Activated naive CD8-positive, alpha-beta T cell treated with anti-CD3 and anti-CD28 coated beads, Interleukin-2, amount 10 ng/mL, durations not matched to agents 7 days and 5 days (primary cell): ENCODE data around the gene VPS9D1. TPM values are rescaled to one million over a fixed set of nuclear protein-coding genes. Genes with fewer than 3 reads are reported as not detected.
"Not testable (repeated sequence)": the region's sequence is repeated elsewhere in the genome, so short reads cannot be mapped to it uniquely, and the experiment has no call there.

Experiments
- ATAC-seq: fragments of 150-1000 bp; cut with Tn5 transposase; one replicate; pipeline ENCODE4 v1.10.0; 2021; ENCODE audit warnings: low read depth, moderate library complexity
- POLR2A ChIA-PET: fragments of 350-600 bp; sonication (Branson Sonifier 250); formaldehyde crosslinking; loops from one replicate; lab custom pipeline; 2021; ENCODE audit warnings: antibody characterized with exemption; lab: Charles Lee
- DNase-seq: peaks from one replicate; pipeline ENCODE4 v3.0.0; 2021
- H3K27ac Mint-ChIP-seq: one replicate; pipeline ENCODE4 v1.8.0; 2022; ENCODE audit warnings: mild to moderate bottlenecking, mixed read lengths
- H3K27me3 Mint-ChIP-seq: one replicate; pipeline ENCODE4 v1.8.0; 2022; ENCODE audit warnings: mild to moderate bottlenecking, moderate library complexity, mixed read lengths
- H3K36me3 Mint-ChIP-seq: one replicate; pipeline ENCODE4 v1.8.0; 2021; ENCODE audit warnings: mild to moderate bottlenecking, mixed read lengths
- H3K4me1 Mint-ChIP-seq: one replicate; pipeline ENCODE4 v1.8.0; 2021; ENCODE audit warnings: mixed read lengths
- H3K4me3 Mint-ChIP-seq: one replicate; pipeline ENCODE4 v1.8.0; 2022; ENCODE audit warnings: mild to moderate bottlenecking, moderate library complexity, mixed read lengths
- H3K9me3 Mint-ChIP-seq: one replicate; pipeline ENCODE4 v1.8.0; 2021; ENCODE audit warnings: mixed read lengths
- total RNA-seq, 2 experiments: library from RNA; stranded (reverse); gene quantifications; one replicate each; pipeline ENCODE4 v1.2.3, GENCODE V29; 2021

VPS9D1 gene
- total RNA-seq, 2 experiments from 2014 or later, result 10.3 to 12.8 TPM

DNA sequence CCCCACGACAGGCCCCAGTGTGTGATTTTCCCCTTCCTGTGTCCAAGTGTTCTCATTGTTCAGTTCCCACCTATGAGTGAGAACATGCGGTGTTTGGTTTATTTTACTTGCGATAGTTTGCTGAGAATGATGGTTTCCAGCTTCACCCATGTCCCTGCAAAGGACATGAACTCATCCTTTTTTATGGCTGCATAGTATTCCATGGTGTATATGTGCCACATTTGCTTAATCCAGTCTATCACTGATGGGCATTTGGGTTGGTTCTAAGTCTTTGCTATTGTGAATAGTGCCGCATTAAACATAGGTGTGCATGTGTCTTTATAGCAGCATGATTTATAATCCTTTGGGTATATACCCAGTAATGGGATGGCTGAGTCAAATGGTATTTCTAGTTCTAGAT lies 49.1 kb downstream of the VPS9D1 start:
- DNase-seq, H3K27me3 Mint-ChIP-seq: not testable (repeated sequence)

DNA sequence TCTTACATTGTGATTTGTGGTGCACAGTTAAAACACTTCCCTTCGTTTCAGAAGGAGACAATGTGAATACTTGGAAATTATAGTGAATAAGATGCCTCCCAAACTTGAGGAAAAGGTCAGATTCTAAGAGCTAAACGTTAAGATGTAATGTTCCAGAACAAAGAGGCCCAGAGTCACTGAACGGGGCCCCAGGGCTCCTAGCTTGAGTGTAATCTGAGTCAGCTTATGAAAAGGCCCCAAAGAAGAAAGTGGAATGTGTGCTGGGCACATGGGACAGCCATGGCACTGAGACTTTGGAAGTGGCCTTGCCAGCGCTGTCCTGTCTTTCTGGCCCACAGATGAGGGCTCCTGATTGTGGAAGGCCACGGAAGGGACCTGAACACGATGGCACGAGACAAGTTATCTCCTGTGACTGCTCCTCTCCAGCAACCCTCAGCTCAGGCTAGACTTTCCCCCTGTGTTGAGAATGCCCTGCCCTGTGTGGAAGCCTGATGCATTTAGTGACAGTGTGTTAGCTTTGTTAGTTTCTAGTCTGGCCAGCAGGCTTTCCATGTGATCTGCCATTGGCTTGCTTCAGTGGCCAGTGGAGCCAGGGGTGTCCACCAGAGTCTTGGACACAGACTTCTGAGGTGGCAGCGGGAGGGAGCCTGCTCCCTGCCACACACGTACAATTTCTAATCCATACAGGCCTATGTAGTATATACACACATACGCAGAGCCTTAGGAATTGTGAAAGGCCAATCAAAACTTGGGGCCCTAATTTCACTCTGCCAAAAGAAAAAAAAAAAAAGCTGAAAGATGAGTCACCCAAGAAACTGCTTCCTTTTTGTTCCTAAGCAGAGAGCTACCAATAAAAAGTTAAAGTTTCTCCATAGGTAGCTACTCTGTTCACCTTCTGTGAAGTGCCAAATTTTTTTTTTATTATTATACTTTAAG lies 49.9 kb downstream of the VPS9D1 start:
- POLR2A ChIA-PET, result interaction anchor here (0.6 kb wide), 2 partner anchors 306 to 537 kb away, joined by 3 read pairs; no protein-coding TSS in a partner anchor
- H3K27me3 Mint-ChIP-seq, result no peaks in the 10 kb centered on the region
- no peak for ATAC-seq

More for the DNA sequence above, 49.1 kb downstream of the VPS9D1 start:
- ATAC-seq, H3K4me3 Mint-ChIP-seq, H3K27ac Mint-ChIP-seq, H3K9me3 Mint-ChIP-seq, H3K36me3 Mint-ChIP-seq: not testable (repeated sequence)
- POLR2A ChIA-PET, result interaction anchor here (0.6 kb wide), 2 partner anchors 305 to 537 kb away, joined by 3 read pairs; no protein-coding TSS in a partner anchor
- peaks cover 11% of the 10 kb centered on the region for H3K4me1 Mint-ChIP-seq

DNA sequence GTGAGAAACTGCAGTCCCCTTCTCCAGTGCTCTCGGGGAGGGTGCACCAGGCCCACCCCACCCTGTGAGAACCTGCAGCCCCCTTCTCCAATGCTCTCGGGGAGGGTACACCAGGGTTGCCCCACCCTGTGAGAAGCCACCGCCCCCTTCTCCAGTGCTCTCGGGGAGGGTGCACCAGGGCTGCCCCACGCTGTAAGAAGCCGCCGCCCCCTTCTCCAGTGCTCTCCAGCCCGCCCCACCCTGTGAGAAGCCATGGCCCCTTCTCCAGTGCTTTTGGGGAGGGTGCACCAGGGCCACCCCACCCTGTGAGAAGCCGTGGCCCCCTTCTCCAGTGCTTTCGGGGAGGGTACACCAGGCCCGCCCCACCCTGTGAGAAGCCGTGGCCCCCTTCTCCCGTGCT lies 50.9 kb downstream of the VPS9D1 start:
- Mint-ChIP-seq H3K9me3 (no peaks in the 10 kb centered on the region), H3K36me3 (no peaks in the 10 kb centered on the region), H3K27me3 (no peaks in the 10 kb centered on the region), H3K4me3 (no peak overlapping the region), H3K4me1 (peaks cover 12% of the 10 kb centered on the region), H3K27ac (no peak overlapping the region)
- POLR2A ChIA-PET, result no interaction called here
- no peak for DNase-seq
- ATAC-seq, result no peak

More for the DNA sequence above, 49.9 kb downstream of the VPS9D1 start:
- no peak overlapping the region for H3K4me3 Mint-ChIP-seq
- no peaks in the 10 kb centered on the region for H3K36me3 Mint-ChIP-seq
- H3K4me1 Mint-ChIP-seq, result peaks cover 12% of the 10 kb centered on the region
- no peak for DNase-seq
- no peak overlapping the region for H3K27ac Mint-ChIP-seq
- H3K9me3 Mint-ChIP-seq, result no peaks in the 10 kb centered on the region

DNA sequence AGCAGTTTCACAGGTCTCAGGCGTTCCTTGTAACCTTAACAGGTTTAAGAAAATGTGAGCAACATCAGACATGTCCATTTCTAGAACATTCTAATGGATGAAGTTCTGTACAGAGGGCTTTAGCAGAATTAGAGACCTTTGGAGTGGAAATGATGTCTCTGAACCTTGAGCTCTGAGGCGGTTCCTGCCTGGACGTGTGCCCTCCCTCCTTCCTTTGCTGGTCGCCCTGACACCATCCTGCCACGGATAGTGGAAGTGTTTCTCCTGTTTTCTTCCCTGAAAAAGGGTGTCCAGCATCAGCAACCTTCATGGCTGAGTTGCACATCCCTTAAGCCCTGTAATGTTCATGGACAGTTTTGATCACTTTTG lies 51.9 kb downstream of the VPS9D1 start:
- Mint-ChIP-seq H3K27ac (no peak overlapping the region), H3K4me3 (peak overlapping the region; percentile 19), H3K4me1 (peaks cover 12% of the 10 kb centered on the region), H3K9me3 (no peaks in the 10 kb centered on the region), H3K27me3 (no peaks in the 10 kb centered on the region), H3K36me3 (peaks cover 1% of the 10 kb centered on the region)
- ATAC-seq, result no peak
- POLR2A ChIA-PET, result interaction anchor here (0.6 to 1.4 kb wide), 2 partner anchors 17 to 60 kb away, joined by 4 to 5 read pairs; partner anchors contain the start of gene CDK10
- DNase-seq, result no peak

DNA sequence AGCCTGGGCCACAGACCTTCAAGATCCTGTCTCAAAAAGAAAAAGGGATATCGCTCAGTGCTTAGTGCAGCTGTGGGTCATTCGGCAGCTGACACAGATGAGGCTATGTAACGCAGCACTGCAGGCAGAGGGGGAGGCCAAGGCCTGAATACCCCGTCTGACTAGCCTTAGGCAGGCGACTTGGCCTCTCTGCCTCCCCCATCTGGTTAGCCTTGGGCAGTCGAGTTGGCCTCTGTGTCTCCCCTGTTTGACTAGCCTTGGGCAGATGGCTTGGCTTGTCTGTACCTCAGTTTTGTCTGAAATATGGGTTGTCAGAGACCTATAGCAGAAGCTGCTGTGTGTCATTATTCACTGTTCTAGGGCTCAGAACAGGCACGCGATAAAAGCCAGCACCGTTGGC lies 53.1 kb downstream of the VPS9D1 start:
- Mint-ChIP-seq H3K27ac (no peak overlapping the region), H3K4me3 (no peak overlapping the region), H3K9me3 (no peaks in the 10 kb centered on the region), H3K27me3 (no peaks in the 10 kb centered on the region), H3K4me1 (peaks cover 12% of the 10 kb centered on the region), H3K36me3 (peaks cover 11% of the 10 kb centered on the region)
- POLR2A ChIA-PET, result interaction anchor here (0.7 kb wide), 1 partner anchor 33 kb away, joined by 4 read pairs; no protein-coding TSS in a partner anchor
- DNase-seq (no peak), ATAC-seq (no peak)

DNA sequence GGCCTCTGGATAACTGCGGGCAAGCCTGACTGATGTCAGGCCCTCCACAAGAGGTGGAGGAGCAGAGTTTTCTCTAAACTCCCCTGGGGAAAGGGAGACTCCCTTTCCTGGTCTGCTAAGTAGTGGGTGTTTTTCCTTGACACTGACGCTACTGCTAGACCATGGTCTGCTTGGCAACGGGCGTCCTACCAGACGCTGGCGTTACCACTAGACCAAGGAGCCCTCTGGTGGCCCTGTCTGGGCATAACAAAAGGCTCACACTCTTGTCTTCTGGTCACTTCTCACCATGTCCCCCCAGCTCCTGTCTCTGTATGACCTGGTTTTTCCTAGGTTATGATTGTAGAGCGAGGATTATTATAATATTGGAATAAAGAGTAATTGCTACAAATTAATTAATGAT lies 53.7 kb downstream of the VPS9D1 start:
- H3K27ac Mint-ChIP-seq, H3K4me3 Mint-ChIP-seq, H3K9me3 Mint-ChIP-seq, DNase-seq, POLR2A ChIA-PET, H3K27me3 Mint-ChIP-seq, ATAC-seq: not testable (repeated sequence)
- Mint-ChIP-seq H3K4me1 (peaks cover 12% of the 10 kb centered on the region), H3K36me3 (peaks cover 13% of the 10 kb centered on the region)

DNA sequence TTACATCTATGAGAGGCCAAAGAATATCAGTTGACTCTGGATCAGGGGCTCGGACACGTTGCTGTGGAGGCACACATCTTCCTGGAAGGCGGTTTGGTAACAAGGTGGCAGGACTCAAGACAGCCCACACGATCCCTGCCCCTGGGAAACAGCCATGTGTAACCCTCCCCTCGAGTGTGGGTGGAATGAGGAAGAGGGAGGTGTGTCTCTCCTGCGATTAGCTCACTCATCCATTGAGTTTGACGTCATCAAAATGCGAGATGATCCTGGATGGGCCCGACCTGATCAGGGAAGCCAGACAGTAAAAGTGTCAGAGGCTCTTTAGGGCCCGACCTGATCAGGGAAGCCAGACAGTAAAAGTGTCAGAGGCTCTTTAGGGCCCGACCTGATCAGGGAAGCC lies 56.5 kb downstream of the VPS9D1 start:
- H3K9me3 Mint-ChIP-seq, ATAC-seq, H3K27me3 Mint-ChIP-seq, H3K4me3 Mint-ChIP-seq, H3K27ac Mint-ChIP-seq, DNase-seq, POLR2A ChIA-PET: not testable (repeated sequence)
- peaks cover 27% of the 10 kb centered on the region for H3K36me3 Mint-ChIP-seq
- H3K4me1 Mint-ChIP-seq, result peaks cover 17% of the 10 kb centered on the region

DNA sequence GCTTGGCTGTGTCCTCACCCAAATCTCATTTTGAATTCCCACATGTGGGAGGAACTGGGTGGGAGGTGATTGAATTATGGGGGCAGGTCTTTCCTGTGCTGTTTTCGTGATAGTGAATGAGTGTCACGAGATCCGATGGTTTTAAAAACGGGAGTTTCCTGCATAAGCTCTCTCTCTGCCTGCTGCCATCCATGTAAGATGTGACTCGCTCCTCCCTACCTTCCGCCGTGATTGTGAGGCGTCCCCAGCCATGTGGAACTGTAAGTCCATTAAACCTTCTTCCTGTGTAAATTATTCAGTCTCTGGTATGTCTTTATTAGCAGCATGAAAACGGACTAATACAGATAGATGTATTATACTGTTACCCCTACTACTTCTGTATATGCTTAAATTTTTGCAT lies 59.5 kb downstream of the VPS9D1 start:
- peaks cover 32% of the 10 kb centered on the region for H3K36me3 Mint-ChIP-seq
- no peak overlapping the region for H3K27ac Mint-ChIP-seq
- no peak for DNase-seq
- POLR2A ChIA-PET, result no interaction called here
- H3K27me3 Mint-ChIP-seq, result no peaks in the 10 kb centered on the region
- H3K9me3 Mint-ChIP-seq, result no peaks in the 10 kb centered on the region
- no peak overlapping the region for H3K4me3 Mint-ChIP-seq
- H3K4me1 Mint-ChIP-seq, result peaks cover 13% of the 10 kb centered on the region
- ATAC-seq, result no peak

DNA sequence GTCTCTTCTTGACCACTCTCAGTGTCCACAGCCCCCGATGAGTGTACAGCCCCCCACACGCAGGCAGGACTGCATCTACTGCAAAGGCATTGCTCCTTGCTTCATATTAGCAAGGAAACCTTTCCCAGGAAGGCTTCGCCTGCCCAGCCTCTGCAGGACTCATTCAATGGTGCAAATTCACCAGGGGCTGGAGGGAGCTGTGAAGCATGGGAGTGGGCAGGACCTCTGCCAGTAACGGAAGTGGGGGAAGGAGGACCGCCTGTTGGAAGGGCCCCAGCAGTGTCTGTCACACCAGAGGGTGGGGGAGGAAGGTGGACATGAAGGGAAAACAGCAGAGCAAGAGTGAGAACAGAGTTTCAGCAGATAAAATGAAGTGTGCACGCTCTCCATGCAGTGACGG lies 60.6 kb downstream of the VPS9D1 start:
- POLR2A ChIA-PET, result no interaction called here
- H3K27ac Mint-ChIP-seq, result no peak overlapping the region
- H3K9me3 Mint-ChIP-seq, result no peaks in the 10 kb centered on the region
- DNase-seq (no peak), ATAC-seq (no peak)
- H3K27me3 Mint-ChIP-seq, result no peaks in the 10 kb centered on the region
- peaks cover 34% of the 10 kb centered on the region for H3K36me3 Mint-ChIP-seq
- peaks cover 22% of the 10 kb centered on the region for H3K4me1 Mint-ChIP-seq
- no peak overlapping the region for H3K4me3 Mint-ChIP-seq

DNA sequence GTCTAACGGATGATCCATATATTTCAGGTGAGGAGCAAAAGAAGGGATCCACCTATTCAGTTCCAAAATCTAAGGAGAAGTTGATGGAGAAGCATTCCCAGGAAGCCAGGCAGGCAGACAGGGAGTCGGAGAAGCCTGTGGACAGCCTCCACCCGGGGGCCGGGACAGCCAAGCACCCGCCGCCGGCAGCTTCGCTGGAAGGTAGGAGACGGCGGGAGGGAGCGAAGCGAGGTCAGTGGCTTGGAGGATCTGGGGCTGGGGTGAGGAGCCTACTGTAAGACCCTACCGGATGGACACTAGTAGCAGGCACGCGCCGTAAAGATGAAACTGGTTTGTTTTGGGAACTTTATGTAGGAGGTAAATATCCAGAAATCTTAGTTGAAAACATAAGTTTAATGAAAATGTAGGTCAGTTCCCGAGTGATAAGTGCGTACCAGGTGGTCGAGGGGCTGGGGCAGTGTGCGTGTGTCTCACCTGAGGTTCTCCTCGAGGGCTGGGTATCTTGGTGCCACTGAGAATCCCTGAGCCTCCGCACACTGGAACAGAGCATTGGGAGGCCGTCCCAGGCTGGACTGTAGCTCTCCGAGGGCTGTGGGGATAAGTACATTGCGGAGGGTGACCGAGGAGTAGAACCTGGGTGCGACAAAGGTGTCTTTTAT lies 62.3 kb downstream of the VPS9D1 start:
- DNase-seq (no peak), ATAC-seq (no peak)
- POLR2A ChIA-PET, result interaction anchor here (1.1 to 2.2 kb wide), 2 partner anchors 28 to 65 kb away, joined by 4 to 6 read pairs; partner anchors contain the start of gene CDK10
- H3K27me3 Mint-ChIP-seq, result no peaks in the 10 kb centered on the region
- peak overlapping the region; percentile 77 for H3K27ac Mint-ChIP-seq
- no peaks in the 10 kb centered on the region for H3K9me3 Mint-ChIP-seq
- H3K4me3 Mint-ChIP-seq, result peak overlapping the region; percentile 87
- peaks cover 31% of the 10 kb centered on the region for H3K4me1 Mint-ChIP-seq
- H3K36me3 Mint-ChIP-seq, result peaks cover 31% of the 10 kb centered on the region

DNA sequence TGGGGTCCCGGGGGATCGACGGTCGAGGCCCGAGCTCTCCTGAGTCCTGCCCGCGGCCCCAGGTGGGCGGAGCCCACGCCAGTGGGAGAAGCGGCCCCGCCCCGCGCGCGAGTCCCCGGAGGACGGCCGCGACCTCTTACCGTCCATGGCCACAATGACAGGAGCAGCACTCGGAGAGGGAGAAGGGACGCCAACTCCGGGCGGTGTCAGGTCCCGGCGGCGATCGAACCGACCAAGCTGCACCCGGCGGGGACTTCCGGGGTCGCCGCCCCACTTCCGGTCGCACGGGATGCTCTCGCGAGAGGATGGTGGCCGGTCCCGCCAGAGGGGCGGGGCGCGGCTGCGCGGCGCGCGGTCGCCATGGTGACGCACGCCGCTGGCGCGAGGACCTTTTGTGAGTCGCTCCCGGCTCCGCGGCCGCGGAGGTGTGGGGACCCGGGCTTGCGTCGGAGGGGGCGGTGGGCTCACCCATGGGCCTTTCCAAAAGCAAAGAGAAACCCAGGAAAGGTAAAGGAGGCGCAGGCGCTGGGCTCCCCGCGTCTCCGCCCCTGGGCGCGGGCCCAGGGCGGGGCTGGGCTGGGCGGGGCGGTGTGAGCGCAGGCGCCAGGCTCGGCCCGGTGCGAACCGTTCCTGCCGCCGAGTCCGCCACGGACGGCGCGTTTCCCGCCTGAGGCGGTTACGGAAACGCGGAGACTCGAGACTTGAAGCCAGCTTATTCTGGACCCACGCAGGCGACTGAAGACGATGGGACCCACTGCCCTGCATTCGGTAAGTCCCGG lies 63.1 kb downstream of the VPS9D1 start, which contains the start of the genes CHMP1A and SPATA33:
CHMP1A (minus strand) TSS at position 267 of the 779 bp plus-strand sequence; CDS start at position 147, 120 bp downstream.
SPATA33 (plus strand) TSS at position 395 of the 779 bp plus-strand sequence; CDS start at position 471, 76 bp downstream.
- ATAC-seq (peak; percentile 88), DNase-seq (peak; percentile 98)
- POLR2A ChIA-PET, result interaction anchor here (0.7 to 2.2 kb wide), 3 partner anchors 41 to 96 kb away, joined by 3 to 6 read pairs (median 4); no protein-coding TSS in a partner anchor
- H3K4me1 Mint-ChIP-seq, result peaks cover 31% of the 10 kb centered on the region
- peaks cover 25% of the 10 kb centered on the region for H3K36me3 Mint-ChIP-seq
- no peaks in the 10 kb centered on the region for H3K27me3 Mint-ChIP-seq
- H3K27ac Mint-ChIP-seq, result peak within 1 kb of the TSS; percentile 80
- H3K9me3 Mint-ChIP-seq, result no peaks in the 10 kb centered on the region
- peak within 1 kb of the TSS; percentile 87 for H3K4me3 Mint-ChIP-seq
